CD4-positive, alpha-beta T cell treated with Interferon gamma for 1 hour (primary cell): ENCODE data around the gene TEX2.

Experiments
- DNase-seq: peaks from one replicate; pipeline ENCODE4 v3.0.0-alpha.2; 2020

The TEX2 gene, protein sequence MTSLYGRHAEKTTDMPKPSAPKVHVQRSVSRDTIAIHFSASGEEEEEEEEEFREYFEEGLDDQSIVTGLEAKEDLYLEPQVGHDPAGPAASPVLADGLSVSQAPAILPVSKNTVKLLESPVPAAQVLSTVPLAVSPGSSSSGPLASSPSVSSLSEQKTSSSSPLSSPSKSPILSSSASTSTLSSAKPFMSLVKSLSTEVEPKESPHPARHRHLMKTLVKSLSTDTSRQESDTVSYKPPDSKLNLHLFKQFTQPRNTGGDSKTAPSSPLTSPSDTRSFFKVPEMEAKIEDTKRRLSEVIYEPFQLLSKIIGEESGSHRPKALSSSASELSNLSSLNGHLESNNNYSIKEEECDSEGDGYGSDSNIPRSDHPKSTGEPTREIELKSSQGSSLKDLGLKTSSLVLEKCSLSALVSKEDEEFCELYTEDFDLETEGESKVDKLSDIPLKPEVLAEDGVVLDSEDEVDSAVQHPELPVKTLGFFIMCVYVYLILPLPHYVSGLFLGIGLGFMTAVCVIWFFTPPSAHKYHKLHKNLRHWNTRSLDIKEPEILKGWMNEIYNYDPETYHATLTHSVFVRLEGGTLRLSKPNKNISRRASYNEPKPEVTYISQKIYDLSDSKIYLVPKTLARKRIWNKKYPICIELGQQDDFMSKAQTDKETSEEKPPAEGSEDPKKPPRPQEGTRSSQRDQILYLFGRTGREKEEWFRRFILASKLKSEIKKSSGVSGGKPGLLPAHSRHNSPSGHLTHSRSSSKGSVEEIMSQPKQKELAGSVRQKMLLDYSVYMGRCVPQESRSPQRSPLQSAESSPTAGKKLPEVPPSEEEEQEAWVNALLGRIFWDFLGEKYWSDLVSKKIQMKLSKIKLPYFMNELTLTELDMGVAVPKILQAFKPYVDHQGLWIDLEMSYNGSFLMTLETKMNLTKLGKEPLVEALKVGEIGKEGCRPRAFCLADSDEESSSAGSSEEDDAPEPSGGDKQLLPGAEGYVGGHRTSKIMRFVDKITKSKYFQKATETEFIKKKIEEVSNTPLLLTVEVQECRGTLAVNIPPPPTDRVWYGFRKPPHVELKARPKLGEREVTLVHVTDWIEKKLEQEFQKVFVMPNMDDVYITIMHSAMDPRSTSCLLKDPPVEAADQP

DNA sequence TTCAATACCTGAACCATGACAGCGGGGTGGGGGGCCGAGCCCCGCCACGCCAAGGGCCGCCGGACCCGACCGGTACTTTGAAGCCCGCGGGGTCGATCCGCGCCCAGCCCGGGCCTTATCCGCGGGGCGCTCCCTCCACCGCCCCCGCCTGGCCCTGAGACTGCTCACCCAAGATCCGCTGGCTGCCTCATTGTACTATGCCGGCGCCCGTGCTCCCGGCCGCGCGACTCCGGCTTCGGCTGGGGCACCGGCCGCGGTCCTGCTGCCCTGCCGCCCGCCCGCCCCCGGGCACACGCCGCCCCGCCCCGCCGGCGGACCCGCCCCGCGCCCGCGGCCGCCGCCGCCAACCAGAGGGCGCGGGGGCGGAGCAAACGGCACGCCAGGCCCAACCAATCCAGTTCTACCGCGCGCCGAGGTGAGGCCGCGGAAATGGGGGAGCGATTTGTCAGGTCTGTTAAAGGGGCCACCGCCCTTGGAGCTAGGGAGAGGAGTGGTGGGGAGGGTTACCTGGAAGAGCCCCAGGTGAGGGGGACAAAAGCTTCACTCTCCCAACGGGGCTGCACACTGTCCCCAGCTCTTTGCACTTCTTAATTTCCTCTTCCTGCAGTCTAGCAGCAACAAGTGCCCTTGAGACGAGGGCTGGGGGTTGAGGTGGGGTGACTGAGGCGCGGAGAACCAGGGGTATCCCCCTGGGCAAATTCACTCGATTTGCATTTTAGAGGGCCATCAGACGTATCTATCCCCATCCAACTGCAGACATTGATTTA lies at the start of gene TEX2:
Gene TEX2 (minus strand): TSS at position 261 of the 767 bp plus-strand sequence. CDS start 49,043 bp downstream, outside the sequence.
- DNase-seq, result peak; percentile 84

DNA sequence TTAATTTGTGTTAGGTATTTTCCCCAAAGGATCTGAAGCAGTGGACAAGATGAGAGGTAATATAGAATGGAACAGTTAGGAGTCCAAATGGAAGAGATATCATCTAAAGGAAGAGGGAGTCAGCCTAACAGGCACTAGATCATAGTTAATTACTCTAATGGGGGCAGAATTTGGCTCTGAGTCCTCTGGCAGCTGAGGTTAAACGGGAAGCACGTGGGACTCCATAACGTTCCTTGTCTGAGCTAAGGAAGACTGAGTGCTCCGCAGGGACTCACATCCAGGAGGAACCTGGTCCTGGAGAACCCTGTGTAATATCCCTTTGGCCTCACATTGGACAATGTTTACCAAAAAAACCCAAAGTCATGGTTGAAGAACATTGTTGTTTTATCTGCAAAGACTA lies 46.6 kb upstream of the TEX2 start:
- DNase-seq, result no peak

DNA sequence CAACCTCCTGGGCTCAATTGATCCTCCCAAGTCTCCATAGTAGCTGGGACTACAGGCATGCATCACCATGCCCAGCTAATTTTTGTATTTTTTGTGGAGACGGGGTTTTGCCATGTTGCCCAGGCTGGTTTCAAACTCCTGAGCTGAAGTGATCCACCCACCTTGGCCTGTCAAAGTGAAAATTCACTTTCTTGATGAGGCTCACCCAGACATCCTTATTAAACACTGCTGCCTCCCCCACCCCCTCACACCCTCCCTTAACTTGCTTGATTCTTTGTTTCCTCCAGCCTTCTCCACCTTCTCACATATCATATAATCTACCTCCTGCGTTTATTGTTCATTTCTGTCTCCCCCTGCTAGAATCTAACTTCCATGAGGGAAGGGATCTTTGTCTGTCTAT lies 46.0 kb upstream of the TEX2 start:
- DNase-seq, result no peak

DNA sequence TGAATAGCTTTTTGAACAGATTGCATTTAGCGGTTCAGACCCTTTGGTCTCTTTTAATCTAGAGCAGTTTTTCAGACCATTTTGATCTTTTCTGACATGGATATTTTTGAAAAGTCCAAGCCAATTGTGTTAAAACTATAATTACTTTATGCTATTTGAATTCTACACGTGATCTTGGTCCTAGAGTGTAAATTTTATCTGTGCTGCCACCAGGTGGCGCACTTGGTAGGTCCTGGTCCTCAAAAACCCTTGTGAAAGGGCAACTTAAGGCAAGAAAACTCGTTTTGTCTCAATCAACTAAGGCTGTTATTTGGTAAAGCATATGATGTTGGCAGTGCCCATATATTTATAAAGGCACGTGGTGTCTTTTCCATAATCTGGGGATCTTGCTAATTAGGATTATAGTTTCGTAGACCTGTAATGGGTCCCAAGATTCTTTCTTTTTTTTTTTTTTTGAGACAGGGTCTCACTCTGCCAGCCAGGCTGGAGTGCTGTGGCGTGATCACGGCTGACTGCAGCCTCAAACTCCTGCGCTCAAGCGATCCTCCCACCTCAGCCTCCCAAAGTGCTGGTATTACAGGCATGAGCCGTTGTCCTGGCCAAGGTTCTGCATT lies 43.9 kb upstream of the TEX2 start:
- peak; percentile 62 for DNase-seq

DNA sequence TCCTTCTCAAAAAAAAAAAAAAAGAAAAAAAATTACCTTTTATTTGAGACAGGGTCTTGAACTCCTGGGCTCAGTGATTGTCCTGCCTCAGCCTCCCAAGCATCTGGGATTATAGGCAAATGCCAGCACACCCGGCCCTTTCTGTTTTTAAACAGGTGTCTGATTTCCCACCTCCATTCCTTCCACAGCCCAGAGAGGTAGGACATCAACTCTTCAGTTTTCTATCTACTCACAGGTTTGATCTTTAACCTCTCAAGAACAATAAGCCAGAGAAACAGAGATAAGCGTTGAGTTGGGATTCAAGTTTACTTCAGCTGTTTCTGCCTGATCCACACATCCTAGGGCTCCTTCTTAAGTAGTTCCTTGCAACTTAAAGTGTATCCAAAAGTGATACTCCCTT lies 41.5 kb upstream of the TEX2 start:
- no peak for DNase-seq

DNA sequence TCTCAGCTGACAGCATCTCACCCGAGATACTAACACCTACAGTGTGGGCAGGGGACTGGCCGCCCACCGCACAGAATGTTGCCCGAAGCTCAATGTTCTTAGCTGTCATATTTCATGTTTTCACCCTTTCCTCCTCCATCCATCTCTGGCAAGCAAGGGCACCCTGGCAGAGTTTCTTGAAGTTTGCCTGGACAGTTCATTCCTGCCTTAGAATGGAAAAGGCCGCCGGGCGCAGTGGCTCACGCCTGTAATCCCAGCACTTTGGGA lies 37.6 kb upstream of the TEX2 start:
- no peak for DNase-seq

DNA sequence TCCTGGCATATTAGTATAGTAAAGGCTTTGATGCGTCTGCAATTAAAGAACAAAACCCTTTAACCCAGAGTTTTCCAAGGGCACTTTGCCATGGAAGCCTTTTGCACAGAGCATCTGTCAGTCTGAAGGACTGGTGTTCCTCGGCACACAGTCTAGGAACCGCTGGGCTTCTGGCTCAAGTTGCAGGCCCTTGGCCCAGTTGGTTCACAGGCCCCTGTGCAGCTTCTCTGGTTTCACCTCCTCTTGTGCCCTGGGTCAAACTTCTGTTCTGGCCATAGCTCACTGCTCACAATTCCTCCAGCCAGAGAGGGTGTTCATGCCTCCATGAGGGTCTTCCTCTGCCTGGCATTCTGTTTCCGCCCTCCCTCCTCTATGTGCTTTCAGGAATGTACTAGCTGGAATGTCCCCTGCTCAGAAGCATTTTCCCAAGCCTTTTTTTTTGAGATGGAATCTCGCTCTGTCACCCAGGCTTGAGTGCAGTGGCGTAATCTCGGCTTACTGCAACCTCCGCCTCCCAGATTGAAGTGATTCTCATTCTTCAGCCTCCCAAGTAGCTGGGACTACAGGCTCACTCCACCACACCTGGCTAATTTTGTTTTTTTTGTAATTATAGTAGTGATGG lies 34.5 kb upstream of the TEX2 start:
- DNase-seq, result no peak

DNA sequence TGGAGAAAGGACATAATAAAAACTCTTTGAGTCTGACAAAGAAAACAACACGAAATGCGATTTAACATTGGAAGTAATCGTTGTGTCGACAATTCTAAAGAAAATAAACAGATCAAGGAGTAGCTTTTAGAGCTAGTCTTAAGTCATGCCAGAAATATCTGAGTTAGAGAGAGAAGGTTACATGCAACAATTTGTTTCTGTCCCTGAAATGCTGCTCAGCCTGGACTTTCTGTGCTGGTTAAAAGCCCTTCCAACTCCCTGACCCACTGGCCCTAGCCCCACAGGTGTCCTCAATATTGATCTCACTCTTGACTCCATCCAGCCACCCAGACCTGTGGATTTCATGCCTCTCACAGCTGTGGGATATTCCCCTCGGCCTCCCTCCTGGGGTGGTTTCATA lies 33.2 kb upstream of the TEX2 start:
- DNase-seq, result no peak

DNA sequence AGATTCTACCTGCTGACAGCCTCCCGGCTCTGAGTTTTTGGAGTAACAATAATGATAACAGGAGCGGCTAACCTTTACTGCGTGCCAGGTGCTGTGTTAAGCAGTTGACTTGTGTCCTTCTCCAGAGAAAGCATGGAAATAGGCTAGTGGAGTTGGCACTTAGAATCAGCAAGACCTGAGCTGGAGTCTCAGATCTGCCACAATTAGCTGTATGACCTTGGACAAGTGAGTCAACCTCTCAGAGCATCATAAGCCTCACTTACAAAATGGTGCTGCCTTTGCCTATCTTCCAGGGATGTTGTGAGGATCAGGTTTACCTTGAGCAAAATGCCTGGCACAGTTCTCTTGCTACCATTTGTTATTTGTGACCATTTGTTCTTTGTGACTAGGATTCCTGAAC lies 32.1 kb upstream of the TEX2 start:
- DNase-seq, result no peak

DNA sequence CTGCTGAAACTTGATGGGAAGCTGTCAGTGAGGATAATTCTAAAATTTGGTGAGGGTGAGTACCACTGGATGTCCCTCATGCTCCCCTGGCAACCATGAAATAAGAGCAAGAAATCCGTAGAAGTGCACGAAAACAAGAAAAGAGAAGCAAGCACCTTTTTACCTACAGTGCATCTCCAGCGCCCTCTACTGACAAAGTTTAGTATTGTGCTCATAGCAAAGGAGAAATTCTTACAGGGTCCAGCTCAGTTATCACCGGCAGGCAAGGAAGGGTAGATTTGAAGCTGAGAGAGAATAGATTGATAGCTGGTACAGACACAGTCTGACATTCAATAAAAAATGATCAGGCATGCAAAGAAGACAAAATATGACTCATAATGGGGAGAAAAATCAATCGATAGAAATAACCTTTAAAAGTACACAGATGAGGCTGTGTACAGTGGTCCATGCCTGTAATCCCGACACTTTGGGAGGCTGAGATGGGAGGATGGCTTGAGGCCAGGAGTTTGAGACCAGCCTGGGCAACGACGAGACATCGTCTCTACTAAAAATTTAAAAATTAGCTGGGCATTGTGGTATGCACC lies 28.3 kb upstream of the TEX2 start:
- no peak for DNase-seq

DNA sequence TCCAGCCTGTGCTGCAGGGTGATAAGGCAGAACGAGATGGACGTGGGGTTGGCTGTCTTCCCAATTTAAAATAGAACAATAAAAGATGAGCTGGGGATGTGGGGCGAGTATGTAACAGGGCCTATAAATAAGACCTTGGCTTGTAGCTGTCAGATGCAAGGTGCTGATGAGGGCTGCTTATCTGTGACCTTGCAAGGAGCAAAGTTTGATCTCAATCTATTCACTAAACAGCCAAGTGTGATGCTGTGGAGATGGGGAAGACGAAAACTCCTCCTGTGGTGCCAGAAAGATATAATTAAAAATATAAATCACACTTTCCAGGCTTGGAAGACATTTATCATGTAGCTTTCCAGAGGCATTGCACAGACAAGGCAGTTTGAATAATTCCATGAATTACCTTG lies 26.7 kb upstream of the TEX2 start:
- no peak for DNase-seq

DNA sequence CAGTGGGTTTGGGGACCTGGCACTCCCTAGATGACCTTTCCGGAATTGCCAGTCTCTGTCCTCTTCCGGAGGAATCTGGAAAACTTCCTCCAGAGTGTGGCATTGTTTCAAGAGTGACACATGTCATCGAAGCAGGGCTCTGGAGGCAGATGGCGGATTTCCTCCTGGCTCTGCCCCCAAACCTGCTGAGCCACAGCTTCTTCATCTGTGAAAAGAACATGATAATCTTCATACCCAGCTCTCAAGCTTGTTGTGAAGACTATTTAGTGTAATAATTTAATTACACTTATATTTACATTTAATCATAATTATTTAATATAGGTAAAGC lies 19.7 kb upstream of the TEX2 start:
- DNase-seq, result no peak

DNA sequence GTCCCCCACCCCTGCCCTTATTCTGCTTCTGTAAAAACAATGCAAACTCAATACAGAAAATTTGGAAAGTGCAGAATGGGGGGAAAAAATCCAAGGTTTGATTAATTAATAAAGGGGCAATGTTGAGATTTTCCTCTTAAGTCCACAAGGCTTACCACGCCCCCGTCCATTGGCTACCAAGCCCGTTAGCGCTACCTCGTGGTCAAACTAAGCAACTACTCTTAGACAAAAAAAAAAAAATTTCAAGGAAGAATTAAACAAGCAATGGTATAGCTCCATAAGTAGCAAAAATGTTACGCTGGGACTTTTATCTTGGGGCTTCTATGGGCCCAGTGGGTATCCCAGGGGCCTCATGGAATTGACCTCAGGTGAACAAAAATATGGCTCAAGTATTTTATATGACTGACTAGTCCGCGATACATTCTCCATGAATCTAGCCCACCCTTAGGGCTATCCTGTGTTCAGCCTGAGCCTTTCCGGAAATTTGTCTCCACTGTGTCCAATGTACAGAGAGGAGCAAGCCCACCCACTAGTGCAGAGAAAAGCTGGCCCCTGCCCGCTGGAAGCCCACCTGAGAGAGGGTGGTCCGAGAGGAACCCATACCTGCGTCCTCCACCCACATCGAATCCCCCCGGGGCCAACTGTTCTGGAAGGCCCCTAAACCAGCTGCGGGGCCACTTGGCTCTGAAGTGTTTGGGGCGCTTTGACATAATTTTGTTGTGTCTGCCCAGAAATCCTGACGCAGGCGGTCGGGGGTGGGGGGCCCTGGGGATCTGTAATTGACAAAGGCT lies 19.1 kb upstream of the TEX2 start:
- DNase-seq, result peak; percentile 46

DNA sequence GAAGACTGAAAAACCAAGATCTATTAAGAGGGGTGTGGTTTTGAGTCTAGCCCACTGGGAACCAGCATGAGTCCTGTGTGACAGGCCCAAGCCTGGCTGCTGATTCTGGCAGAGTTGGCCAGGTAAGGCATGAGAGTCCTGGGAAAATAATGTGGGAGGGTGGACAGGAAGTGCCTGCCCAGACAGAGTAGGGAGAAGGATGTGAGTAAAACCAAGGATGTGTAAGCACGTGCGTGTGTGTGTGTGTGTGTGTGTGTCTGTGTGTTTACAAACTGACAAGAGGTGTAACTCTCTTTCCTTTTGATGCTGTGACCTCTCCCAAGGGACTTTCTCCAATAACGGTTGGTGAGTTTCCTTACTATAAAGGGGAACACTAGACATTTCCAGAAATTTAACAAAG lies 15.6 kb upstream of the TEX2 start:
- no peak for DNase-seq

DNA sequence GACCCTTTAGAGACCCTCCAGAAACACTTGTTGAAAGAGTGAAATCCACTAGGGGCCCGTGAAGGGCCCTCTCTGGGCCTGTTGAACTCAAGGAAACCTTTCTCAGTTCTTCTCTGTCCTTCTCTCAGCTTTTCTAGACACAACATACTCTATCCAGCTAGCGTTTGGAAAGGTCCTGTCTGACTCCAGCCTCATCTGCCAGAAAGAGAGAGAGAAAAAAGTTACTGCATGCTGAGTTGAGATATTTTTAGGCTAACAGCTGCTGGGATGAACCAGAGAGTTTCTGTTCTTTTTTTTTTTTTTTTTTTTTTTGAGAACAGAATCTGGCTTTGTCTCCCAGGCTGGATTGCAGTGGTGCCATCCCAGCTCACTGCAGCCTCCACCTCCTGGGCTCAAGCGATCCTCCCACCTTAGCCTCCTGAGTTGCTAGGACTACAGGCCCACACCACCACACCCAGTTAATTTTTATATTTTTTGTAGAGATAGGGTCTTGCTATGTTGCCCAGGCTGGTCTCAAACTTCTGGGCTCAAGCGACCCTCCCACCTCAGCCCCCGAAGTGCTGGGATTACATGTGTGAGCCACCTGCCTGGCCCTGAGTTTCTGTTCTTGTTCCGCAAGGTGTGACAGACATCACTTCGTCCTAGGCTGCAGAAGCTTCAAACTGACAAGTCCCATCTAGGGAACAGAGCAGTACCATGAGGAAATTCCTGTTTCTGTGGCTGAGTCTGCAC lies 14.9 kb upstream of the TEX2 start:
- no peak for DNase-seq

DNA sequence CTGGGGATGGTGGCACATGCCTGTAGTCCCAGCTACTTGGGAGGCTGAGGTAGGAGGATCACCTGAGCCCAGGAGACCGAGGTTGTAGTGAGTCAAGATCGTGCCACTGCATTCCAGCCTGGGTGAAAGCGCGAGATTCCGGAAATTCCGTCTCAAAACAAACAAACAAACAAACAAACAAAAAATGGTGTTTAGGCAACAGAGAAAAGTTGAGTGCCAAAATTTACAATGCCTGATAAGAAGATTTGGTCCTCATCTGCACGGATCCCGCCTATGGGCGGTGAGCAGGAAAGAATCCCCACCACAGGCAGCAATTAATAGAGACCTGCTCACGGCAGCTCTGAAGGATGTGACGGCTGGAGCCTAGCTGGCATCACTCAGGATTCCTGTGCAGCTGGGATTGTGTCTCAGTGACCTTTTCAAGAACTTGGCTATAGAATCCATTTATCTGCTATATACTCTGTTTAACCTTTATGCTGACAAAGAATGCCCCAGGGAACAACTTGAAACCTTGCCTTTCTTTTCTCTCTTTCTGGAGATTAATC lies 14.0 kb upstream of the TEX2 start:
- DNase-seq, result no peak

DNA sequence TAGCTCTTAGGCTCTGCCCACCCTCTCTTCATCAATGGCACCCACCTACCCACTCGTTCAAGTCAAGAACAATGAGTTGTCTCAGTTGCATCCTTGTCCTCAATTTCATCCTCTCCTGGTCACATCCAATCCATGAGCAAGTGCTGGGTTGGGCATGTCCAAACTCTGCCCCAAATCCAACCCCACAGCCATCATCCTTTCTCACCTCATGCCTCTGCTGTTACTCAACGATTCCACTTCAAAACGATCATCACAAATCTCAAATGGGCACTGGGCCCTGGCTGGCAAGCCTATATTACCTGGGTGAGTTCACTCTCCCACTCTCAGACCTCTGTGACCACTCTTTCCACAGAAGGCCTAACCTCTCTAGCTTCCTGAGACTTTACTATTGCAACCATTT lies 12.0 kb upstream of the TEX2 start:
- DNase-seq, result no peak

DNA sequence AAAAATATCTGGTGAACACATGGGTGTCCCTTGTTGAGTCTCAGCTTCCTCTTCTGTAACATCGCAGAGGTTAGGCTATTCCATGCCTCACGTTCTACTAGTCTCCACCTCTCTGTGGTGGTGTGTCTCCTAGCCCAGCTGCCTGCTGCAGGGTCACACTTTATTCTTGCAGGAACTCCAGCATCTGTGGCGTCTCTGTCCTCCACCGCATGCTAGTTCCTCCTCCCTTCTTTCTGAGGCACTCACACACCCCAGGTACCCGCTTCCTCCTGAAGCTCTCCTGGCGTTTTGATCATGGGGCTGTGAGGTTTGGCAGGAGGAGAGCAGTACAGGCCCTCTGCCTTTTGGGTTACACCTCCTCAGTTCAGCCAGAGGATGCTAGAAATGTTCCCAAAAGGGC lies 9.9 kb upstream of the TEX2 start:
- DNase-seq, result no peak

DNA sequence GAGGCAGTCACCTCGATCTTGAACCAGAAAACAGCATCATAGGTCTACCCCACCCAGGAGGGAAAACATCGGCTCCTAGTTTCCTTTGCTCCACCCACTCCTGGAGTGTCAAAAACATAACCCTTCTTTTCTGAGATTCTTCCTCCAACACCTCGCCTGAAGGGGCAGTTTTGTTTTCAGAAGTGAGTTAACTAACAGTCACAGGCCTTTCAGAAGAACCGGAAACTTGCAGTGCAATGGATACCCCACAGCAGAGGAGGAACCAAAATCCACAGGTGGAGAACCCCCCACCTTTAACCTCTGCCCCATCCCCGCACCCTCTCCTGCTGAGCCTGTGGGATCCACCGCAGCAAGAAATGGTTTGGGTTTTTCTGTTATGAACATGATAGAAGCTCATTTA lies 7.8 kb upstream of the TEX2 start:
- no peak for DNase-seq
